Osteocyte (in vitro differentiated cells): ENCODE results near the gene TAS2R50. TPM values are rescaled to one million over a fixed set of nuclear protein-coding genes. Genes with fewer than 3 reads are reported as not detected.
A peak's percentile ranks its signal among the peaks of the same experiment; 100 is the strongest.

Source experiments
- DNase-seq: peaks from one replicate; pipeline ENCODE4 v3.0.0; 2021; ENCODE audit warnings: mixed read lengths; ENCODE audit not compliant: unreplicated experiment; ENCODE audit errors: extremely low spot score
- H3K27ac Mint-ChIP-seq: one replicate; pipeline ENCODE4 v1.8.0; 2021; ENCODE audit warnings: mild to moderate bottlenecking, mixed read lengths; ENCODE audit not compliant: unreplicated experiment
- H3K27me3 Mint-ChIP-seq: one replicate; pipeline ENCODE4 v1.8.0; 2021; ENCODE audit warnings: mixed read lengths; ENCODE audit not compliant: unreplicated experiment
- H3K36me3 Mint-ChIP-seq: one replicate; pipeline ENCODE4 v1.8.0; 2021; ENCODE audit warnings: mixed read lengths; ENCODE audit not compliant: unreplicated experiment
- H3K4me1 Mint-ChIP-seq: one replicate; pipeline ENCODE4 v1.8.0; 2021; ENCODE audit warnings: mixed read lengths; ENCODE audit not compliant: unreplicated experiment
- H3K4me3 Mint-ChIP-seq: one replicate; pipeline ENCODE4 v1.8.0; 2021; ENCODE audit warnings: mild to moderate bottlenecking, moderate library complexity, mixed read lengths; ENCODE audit not compliant: unreplicated experiment
- H3K9me3 Mint-ChIP-seq: one replicate; pipeline ENCODE4 v1.8.0; 2021; ENCODE audit warnings: mixed read lengths; ENCODE audit not compliant: unreplicated experiment
- total RNA-seq: library from RNA; stranded (reverse); gene quantifications from 2 replicates; pipeline ENCODE4 v1.2.1, GENCODE V29; 2021
- TF ChIP-seq, protein P1 (sequence below): fragments of 200-600 bp; sonication (generic); IDR thresholded peaks from 2 replicates; pipeline ENCODE4 v1.5.0; 2021; ENCODE audit warnings: antibody characterized with exemption, mild to moderate bottlenecking, moderate library complexity

Gene TAS2R50
- total RNA-seq, 1 donor from 2014 or later, result 1.6 TPM

- no peak overlapping the region for H3K27ac Mint-ChIP-seq
- no peak overlapping the region for H3K4me3 Mint-ChIP-seq
- TF ChIP-seq, protein P1, sequence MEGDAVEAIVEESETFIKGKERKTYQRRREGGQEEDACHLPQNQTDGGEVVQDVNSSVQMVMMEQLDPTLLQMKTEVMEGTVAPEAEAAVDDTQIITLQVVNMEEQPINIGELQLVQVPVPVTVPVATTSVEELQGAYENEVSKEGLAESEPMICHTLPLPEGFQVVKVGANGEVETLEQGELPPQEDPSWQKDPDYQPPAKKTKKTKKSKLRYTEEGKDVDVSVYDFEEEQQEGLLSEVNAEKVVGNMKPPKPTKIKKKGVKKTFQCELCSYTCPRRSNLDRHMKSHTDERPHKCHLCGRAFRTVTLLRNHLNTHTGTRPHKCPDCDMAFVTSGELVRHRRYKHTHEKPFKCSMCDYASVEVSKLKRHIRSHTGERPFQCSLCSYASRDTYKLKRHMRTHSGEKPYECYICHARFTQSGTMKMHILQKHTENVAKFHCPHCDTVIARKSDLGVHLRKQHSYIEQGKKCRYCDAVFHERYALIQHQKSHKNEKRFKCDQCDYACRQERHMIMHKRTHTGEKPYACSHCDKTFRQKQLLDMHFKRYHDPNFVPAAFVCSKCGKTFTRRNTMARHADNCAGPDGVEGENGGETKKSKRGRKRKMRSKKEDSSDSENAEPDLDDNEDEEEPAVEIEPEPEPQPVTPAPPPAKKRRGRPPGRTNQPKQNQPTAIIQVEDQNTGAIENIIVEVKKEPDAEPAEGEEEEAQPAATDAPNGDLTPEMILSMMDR, result no peak
- H3K9me3 Mint-ChIP-seq, result no peaks in the 10 kb centered on the region
- H3K36me3 Mint-ChIP-seq, result peaks cover 2% of the 10 kb centered on the region
- no peaks in the 10 kb centered on the region for H3K27me3 Mint-ChIP-seq
- no peak for DNase-seq
- peaks cover 29% of the 10 kb centered on the region for H3K4me1 Mint-ChIP-seq
Measured at GRCh38 chr12:10968765-10969456, 17.8 kb downstream of the TAS2R50 start.

DNA sequence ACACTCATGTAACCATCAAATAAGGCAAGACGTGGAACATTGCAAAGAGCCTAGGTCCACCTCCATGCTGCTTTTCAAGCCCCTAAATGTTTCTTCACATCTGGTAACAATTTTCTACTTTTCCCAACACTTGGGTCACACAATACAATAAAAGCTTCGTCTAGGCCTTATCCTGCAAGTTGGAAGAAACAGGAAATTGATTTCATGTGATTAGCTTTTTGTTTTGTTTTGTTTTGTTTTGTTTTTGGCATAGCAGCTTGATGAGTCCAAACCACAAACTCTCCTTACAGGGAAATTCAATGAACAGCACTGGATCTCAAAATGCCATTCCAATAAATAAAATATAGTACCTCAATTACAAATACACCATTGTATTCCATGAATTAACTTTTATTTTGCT lies 19.3 kb downstream of the TAS2R50 start:
- H3K9me3 Mint-ChIP-seq, result no peaks in the 10 kb centered on the region

DNA sequence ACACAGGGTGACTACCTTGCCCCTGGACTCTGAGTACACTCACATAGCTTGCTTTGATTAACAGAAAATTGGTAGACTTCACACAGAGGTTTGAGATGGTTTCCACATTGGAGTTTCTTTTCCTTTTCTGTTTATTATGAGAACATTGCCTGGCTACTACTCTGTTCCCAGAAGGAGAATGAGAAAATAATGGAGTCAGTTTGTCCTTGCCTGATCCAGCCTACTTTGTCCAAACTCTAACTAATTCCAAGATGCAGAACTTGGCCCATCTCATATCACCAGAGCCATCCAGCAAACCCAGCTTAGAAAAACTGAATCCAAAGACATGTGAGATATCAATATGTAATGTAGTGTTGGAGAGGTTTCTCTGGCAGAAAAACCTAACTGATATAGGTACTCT lies 20.4 kb downstream of the TAS2R50 start:
- TF ChIP-seq, protein P1, result no peak
- Mint-ChIP-seq H3K9me3 (no peaks in the 10 kb centered on the region), H3K4me1 (peaks cover 29% of the 10 kb centered on the region), H3K27me3 (no peaks in the 10 kb centered on the region), H3K27ac (no peak overlapping the region), H3K4me3 (no peak overlapping the region), H3K36me3 (peaks cover 2% of the 10 kb centered on the region)
- DNase-seq, result no peak

More for the DNA sequence above, 19.3 kb downstream of the TAS2R50 start:
- no peaks in the 10 kb centered on the region for H3K27me3 Mint-ChIP-seq
- H3K36me3 Mint-ChIP-seq, result peaks cover 2% of the 10 kb centered on the region
- peaks cover 29% of the 10 kb centered on the region for H3K4me1 Mint-ChIP-seq
- no peak overlapping the region for H3K4me3 Mint-ChIP-seq
- DNase-seq, result no peak
- TF ChIP-seq, protein P1, result no peak
- H3K27ac Mint-ChIP-seq, result peak overlapping the region; percentile 5

- Mint-ChIP-seq H3K4me1 (peaks cover 29% of the 10 kb centered on the region), H3K27me3 (no peaks in the 10 kb centered on the region), H3K9me3 (no peaks in the 10 kb centered on the region), H3K36me3 (no peaks in the 10 kb centered on the region), H3K4me3 (no peak overlapping the region), H3K27ac (no peak overlapping the region)
- TF ChIP-seq, protein P1, result no peak
- DNase-seq, result no peak
Measured at GRCh38 chr12:10965476-10965875, 21.2 kb downstream of the TAS2R50 start.

GRCh38 chr12:10960211-10960610 lies 26.5 kb downstream of the TAS2R50 start:
- TF ChIP-seq, protein P1, result no peak
- peaks cover 18% of the 10 kb centered on the region for H3K9me3 Mint-ChIP-seq
- peaks cover 15% of the 10 kb centered on the region for H3K36me3 Mint-ChIP-seq
- no peaks in the 10 kb centered on the region for H3K27me3 Mint-ChIP-seq
- no peaks in the 10 kb centered on the region for H3K4me1 Mint-ChIP-seq
- DNase-seq, result no peak
- H3K27ac Mint-ChIP-seq, result no peak overlapping the region
- H3K4me3 Mint-ChIP-seq, result no peak overlapping the region
